ENCODE data around the gene PUSL1.

PUSL1 gene

DNA sequence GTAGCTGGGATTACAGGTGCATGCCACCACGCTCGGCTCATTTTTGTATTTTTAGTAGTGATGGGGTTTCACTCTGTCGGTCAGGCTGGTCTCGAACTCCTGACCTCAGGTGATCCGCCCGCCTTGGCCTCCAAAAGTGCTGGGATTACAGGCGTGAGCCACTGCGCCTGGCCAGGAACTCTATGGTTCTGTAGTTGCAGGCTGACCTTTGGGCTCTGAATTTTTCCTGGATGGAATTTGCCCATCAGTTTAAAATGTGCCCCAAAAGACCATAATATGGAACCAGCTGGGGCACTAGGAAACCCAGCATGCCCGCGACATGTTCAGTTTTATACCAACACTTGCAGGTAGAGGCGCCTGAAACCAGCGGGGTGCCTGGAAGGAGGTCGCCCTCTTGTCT lies 29.8 kb upstream of the PUSL1 start:
- no peak for DNase-seq

DNA sequence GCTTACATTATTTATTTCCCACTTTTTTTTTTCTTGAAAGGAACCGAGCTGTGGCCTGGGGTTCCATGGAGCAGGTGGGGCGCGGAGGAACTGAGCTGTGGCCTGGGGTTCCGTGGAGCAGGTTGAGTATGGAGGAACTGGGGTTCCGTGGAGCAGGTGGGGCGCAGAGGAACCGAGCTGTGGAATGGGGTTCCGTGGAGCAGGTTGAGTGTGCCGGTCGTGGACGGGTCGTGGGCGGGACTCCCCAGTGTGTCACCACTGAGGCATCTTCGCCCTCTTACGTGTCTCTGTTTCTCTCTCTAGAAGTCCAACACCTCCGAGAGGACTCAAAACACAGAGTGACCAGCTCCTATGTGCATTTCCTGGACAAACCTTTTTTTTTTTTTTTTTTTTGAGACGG lies 29.4 kb upstream of the PUSL1 start:
- DNase-seq = no peak

DNA sequence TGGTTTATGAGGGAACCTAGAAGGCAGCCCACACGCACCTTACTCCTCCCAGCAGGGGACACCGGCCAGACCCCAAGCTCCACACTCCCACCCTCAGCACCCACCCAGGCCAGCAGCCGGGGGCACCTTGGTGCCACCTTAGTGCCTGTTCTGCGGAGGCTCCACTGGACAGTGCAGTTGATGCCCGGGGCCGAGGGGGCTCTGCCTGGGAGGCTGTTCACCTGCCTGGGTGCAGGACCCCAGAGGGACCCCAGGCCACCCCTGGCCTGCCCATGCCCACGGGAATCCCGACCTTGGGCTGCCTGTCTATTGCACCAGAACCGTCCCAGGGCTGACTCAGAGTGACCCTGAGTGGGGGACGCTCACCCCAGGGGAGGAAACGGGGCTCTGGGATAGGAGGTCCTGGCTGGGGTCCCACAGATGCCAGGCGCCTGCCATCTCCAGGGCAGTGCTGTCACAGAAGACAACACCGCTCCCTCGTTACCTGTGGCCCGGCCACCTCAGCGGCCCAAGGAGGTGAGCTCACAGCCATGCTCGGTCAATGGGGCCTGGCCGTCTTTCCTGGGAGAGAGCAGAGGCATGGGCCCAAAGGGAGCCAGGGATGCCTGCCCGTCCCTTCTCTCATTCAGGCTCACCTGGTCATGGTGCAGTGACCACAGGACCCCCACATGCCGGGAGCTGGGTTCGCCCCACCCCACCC lies 27.5 kb upstream of the PUSL1 start:
- no peak for DNase-seq

DNA sequence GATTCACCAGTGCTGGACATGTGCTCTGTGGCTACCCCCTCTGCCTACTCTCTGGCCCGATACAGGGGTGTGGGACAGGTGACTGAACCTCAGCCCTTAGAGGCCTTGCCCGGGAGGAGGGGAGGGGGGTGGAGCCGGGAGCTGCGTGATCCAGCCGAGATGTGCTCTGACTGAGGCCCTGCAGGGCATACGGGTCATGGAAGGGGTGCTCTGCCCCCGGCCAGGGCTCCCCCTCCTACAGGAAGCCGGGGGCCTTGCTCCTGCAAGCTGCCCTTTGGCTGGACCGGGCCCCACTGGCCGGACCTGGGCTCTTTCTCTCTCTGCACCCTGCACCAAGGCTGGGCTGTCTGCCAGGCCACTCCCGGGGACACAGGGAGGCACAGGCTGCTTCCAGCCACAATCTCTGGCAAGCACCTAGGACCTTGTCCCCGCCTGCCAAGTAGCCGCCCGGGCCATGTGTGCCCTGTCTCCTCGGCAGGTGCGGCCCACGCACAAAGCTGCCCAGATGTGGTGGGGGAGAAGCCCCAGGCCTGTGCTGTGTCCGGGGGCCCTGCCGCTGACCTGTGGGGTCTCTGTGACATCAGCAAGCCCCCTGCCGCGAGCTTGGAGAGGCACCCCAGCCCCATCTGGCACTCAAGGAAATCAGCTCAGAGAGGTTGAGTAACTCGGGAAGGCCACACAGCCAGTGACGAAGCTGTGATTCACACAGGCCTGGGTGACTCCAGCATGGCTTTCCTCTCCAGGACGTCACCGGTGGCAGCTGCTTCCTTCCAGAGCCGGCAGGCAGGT lies 26.7 kb upstream of the PUSL1 start:
- no peak for DNase-seq

DNA sequence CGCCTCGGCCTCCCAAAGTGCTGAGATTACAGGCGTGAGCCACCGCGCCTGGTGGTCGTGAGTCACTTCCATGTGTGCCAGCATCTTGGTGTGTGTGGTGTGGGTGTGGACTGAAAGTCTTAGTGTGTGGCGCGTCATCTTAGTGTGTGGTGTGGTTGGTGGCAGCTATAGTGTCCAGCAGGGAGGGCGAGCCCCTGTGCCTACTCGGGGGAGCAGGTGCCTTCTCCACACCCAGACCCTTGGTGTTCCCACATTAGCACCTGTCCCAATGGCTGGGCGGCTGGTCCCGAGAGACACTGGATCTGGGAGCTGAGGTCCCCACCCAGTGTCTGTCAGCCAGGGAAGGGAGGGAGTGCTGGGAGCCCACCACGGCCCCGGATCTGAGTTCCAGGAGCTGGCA lies 25.4 kb upstream of the PUSL1 start:
- DNase-seq = no peak

DNA sequence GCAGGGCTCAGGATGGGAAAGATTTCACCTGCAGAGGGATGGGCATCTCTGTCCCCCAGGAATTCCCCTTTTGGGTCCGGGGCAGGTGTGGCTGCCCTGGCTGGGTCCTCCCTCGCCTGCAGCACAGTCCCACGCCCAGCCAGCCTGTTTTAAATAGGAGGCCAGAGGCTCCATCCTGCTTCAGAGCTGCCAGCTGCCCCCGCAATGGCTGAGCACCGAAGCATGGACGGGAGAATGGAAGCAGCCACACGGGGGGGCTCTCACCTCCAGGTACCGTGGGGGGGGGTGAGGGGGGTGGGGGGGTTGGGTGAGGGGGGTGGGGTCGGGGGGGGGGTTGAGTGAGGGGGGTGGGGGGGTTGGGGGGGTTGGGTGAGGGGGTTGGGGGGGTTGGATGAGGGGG lies 24.6 kb upstream of the PUSL1 start:
- DNase-seq = no peak

DNA sequence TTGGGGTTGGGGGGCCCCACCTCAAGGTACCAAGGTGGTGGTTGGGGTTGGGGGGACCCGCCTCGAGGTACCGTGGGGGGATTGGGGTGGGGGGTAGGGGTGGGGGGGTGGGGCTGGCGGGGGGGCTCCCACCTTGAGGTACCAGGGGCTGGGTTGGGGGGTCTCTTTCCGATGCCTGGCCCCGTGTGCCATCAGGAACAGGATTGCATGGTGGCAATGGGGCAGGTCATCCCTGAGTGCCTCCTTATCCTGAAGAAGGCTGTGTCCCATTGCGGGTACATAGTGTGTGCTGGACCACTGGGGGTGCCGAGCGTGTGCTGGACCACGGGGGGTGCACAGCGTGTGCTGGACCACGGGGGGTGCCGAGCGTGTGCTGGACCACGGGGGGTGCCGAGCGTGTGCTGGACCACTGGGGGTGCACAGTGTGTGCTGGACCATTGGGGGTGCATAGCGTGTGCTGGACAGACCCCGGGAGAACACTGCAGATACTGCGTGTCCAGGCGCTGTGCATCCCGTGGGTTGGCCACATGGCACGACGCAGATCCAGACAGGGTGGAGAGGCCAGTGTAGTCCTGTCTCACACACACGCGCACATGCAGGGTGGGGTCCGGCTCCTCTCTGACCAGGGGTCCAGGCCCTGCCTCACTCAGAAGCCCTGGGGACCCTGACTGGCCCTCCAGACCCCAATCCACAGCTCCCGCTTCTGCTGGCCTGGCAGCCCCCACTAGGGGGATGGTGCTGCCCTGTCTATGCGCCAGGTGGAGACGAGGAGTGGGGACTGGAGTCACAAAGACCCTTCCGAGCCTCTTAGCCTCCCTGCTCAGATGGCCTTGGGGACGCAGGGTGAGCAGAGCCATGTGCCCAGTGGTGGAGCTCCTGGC lies 23.9 kb upstream of the PUSL1 start:
- no peak for DNase-seq

DNA sequence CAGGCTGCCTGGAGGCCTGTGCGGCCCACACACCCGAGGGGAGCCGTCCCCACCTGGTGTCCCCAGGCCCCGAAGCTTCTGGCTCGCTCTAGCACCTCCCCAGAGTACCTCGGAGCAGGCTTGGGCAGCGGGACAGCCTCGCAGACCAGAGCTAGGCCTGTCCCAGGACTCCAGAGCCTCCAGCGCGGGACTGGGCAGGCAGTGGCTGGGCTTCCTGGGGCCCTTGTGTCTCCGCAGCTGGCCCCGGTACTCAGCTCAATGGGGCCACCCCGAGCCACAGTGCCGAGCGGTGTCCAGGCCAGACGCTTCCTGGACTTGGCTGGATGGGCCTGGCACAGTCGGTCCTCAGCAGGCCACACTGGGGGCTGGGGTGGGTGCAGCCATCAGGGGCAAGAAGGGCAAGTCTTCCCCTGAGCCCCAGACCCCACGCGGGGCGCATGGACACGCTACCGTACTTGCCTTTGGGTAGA lies 23.3 kb upstream of the PUSL1 start:
- DNase-seq = no peak

DNA sequence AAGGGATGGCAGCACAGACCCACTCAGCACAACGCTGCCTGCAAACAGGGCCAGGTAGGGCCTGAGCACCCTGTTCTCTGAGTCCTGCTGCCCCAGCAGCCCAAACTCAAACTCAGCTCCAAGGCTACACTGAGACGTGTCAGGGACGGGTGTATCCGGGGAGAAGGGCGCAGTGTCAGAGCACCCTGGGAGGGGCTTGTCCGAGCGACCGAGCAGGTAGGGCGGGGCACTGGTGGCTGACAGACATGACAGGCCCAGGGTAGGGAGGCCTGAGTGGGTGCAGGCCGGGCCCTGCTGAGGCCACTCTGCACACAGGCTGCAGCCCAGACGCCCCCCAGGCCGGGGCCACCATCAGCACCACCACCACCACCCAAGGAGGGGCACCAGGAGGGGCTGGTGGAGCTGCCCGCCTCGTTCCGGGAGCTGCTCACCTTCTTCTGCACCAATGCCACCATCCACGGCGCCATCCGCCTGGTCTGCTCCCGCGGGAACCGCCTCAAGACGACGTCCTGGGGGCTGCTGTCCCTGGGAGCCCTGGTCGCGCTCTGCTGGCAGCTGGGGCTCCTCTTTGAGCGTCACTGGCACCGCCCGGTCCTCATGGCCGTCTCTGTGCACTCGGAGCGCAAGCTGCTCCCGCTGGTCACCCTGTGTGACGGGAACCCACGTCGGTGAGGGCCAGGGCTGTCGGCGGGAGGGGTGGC lies 22.6 kb upstream of the PUSL1 start:
- DNase-seq = no peak

DNA sequence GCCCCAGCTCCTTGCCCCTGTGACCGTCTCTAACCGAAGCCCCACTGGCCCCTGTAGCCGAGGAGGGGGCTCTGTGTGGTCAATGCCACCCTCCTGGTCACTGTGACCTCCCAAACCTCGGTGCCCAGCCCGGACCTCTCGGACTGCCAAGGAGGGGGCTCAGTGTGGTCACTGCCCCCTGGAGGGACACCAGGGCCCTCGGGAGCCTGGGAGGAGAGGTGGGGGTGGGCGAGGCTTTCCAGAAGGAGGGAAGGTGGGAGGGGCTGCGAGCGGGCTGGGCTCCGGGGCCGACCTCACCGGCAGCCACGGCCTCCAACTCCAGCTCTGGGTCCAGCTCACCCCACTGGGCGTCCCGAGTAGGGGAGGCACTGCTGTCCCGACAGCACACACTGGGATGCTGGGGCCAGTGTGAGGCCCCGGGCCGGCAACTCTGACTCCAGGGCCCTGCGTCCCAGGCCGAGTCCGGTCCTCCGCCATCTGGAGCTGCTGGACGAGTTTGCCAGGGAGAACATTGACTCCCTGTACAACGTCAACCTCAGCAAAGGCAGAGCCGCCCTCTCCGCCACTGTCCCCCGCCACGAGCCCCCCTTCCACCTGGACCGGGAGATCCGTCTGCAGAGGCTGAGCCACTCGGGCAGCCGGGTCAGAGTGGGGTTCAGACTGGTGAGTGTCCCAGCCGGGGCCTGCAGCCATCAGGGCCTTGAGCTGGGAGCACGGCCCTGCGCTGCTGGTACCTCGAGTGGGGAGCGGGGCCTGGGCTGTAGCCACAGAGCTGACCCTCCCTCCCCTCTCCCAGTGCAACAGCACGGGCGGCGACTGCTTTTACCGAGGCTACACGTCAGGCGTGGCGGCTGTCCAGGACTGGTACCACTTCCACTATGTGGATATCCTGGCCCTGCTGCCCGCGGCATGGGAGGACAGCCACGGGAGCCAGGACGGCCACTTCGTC lies 21.8 kb upstream of the PUSL1 start:
- DNase-seq = no peak

DNA sequence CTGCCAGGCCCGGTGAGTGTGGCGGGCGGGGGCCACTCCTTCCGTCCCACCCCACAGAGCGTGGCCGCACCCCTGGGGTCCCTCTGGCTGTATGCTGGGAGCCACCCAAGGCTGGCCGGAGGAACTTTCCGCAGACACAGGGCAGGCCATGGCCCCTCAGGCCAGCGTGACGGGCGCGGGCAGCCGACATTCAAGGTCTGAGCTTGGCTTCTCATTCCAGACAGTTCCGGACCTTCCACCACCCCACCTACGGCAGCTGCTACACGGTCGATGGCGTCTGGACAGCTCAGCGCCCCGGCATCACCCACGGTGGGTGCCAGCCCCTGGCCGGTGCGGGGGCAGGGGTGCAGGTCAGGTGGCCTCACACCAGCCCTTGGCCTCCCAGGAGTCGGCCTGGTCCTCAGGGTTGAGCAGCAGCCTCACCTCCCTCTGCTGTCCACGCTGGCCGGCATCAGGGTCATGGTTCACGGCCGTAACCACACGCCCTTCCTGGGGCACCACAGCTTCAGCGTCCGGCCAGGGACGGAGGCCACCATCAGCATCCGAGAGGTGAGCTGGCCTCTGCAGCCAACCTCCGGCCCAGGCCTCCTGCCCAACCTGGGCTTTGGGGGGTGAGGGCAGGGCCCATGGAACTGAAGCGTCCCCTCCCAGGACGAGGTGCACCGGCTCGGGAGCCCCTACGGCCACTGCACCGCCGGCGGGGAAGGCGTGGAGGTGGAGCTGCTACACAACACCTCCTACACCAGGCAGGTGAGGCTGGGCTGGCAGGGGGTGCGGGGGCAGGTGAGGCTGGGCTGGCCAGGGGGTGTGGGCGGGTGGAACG lies 20.9 kb upstream of the PUSL1 start:
- no peak for DNase-seq

DNA sequence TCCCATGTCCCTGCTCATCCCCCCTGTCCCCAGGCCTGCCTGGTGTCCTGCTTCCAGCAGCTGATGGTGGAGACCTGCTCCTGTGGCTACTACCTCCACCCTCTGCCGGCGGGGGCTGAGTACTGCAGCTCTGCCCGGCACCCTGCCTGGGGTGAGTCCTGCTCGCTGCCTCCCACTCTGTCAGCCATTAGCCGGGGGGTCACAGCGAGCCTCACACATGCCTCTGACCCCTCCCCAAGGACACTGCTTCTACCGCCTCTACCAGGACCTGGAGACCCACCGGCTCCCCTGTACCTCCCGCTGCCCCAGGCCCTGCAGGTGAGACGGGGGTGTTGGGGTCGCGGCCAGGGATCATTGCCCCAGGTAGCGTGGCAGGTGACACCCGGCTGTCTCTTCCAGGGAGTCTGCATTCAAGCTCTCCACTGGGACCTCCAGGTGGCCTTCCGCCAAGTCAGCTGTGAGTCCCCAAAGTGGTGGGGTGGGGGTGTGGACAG lies 18.1 kb upstream of the PUSL1 start:
- peak in 6 of 56 donors; percentile 26 to 60 (median 33) for DNase-seq

DNA sequence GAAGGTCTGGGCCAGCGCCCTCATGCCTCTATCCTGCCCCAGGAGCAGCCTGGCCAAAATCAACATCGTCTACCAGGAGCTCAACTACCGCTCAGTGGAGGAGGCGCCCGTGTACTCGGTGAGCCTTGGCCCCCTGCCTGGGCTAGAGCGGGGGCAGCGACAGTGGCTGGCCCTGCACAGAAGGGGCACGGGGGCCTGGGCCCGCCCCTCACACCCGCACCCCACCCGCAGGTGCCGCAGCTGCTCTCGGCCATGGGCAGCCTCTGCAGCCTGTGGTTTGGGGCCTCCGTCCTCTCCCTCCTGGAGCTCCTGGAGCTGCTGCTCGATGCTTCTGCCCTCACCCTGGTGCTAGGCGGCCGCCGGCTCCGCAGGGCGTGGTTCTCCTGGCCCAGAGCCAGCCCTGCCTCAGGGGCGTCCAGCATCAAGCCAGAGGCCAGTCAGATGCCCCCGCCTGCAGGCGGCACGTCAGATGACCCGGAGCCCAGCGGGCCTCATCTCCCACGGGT lies 17.3 kb upstream of the PUSL1 start:
- DNase-seq = peak in 2 of 56 donors; percentile 38 to 42

DNA sequence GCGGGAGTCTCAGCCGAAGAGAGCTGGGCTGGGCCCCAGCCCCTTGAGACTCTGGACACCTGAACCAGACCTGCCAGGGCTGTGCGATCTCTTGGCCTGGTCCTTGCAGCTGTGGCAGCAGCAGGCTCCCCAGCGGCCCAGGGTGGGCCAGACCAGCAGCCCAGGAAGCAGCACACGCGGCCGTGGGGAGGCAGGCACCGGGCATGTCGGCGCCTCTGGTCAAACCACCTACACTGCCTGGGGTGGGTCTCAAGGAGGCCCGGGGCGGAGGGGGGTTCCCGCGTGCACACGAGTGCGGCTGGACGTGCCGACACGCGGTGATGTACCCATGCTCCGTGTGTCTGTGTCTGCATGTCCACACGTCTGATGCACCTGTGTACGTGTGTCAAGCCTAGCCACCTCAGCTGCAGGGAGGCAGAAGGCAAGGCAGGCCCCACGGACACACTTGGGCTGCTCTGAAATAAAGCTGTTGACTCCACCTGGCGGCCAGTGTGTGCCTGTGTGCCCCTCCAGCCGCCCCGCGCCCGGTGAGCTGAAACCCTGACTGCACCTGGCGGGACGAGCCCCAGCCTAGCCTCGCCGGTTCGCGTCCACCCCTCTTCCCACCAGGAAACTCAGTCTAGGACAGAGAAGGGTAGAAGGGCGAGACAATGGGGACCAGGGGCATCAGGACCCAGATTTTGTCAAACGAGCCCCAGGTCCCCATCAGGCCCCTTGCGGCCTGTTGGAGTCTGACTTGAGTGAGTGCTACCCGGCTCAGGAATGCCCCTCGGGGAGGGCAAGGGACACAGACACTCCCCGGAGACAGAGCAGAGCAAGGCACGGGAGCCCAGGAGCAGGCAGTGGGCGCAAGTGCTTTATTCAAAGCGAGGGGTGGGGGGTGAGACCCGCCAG lies 16.6 kb upstream of the PUSL1 start:
- peak in 11 of 56 donors; percentile 11 to 50 (median 37) for DNase-seq

DNA sequence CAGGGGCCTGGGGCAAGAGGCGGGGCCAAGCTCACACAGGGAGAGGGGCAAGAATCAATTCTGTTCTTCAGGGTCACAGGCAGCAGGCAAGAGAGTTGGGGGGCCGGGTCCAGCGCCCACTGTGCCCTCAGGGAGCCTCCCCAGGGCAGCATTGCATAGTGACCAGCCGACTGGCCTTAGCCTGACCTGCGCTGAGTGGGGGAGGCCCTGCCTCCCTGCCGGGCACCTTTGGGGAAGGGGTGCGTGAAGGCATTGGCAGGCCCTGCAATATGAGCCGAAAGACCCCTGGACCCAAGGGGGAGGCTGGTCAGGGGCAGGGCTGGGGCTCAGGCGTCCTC lies 16.0 kb upstream of the PUSL1 start:
- DNase-seq = no peak

DNA sequence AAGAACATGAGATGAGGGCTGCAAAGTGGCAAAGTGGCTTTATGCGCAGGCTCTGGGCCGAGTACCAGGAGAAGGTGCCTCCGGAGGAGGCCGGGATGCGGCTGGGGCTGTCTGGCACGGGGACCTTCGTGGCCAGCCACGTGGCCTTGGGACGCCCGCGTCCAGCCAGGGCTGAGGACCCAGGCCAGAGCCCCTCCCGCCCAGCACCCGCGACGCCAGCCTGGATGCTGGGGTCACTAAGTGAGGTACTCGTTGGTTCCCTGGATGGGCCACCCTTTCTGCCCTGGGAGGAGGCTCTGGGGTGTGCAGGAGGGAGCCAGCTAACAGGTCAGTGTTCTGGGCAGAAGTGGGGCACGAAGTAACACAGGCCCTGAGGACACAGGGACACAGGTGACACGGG lies 15.5 kb upstream of the PUSL1 start:
- no peak for DNase-seq

Data from amygdala (tissue), 56 donors.